Neural progenitor cell (in vitro differentiated cells): ENCODE results near the gene SLC25A47.

ENCODE experiments used
- CTCF ChIP-seq: fragments of 200-600 bp; sonication (generic); IDR thresholded peaks from 2 replicates; pipeline ENCODE4 v1.5.1; 2017; ENCODE audit warnings: antibody characterized with exemption, mild to moderate bottlenecking
- EZH2 ChIP-seq: fragments of 200-600 bp; sonication (generic); IDR thresholded peaks from 2 replicates; pipeline ENCODE4 v1.6.1; 2017; ENCODE audit warnings: antibody characterized with exemption, mild to moderate bottlenecking, moderate library complexity
- EZH2phosphoT487 ChIP-seq: fragments of 200-600 bp; sonication (generic); IDR thresholded peaks from 2 replicates; pipeline ENCODE4 v1.6.1; 2017; ENCODE audit warnings: antibody characterized with exemption

- no peak for TF ChIP-seq CTCF
- TF ChIP-seq EZH2phosphoT487, result no peak
- TF ChIP-seq EZH2, result no peak
Observed at GRCh38 chr14:100375266-100375962, 52.3 kb downstream of the SLC25A47 start.
